HL-60/S4 treated with phorbol 12-myristate 13-acetate at 8.2 ng/mL for 4 days and 3 days (cell line): Measurements from ENCODE around the gene COL27A1.
"Not testable (repeated sequence)": the region's sequence is repeated elsewhere in the genome, so short reads cannot be mapped to it uniquely, and the experiment has no call there.

ENCODE experiments used
- in situ Hi-C: fragments of 300-500 bp; cut with MboI; formaldehyde crosslinking; loops from 2 replicates; pipeline ENCODE4 v1.15.0; 2022; ENCODE audit warnings: low sequenced_read_pairs

The COL27A1 gene

GRCh38 chr9:114180696-114181606 is 25.6 kb downstream of the COL27A1 start:
- in situ Hi-C loops: no loop called here

- in situ Hi-C loops: no loop called here
Measured at GRCh38 chr9:114181607-114182409, 26.5 kb downstream of the COL27A1 start.

- in situ Hi-C loops: no loop called here
Measured at GRCh38 chr9:114183006-114183405, 27.7 kb downstream of the COL27A1 start.

- in situ Hi-C loops: no loop called here
Measured at GRCh38 chr9:114184071-114184470, 28.7 kb downstream of the COL27A1 start.

- in situ Hi-C loops: no loop called here
Measured at GRCh38 chr9:114184866-114185265, 29.5 kb downstream of the COL27A1 start.

- in situ Hi-C loops: no loop called here
Measured at GRCh38 chr9:114185570-114186490, 30.5 kb downstream of the COL27A1 start.

- in situ Hi-C loops: no loop called here
Measured at GRCh38 chr9:114186605-114187289, 31.4 kb downstream of the COL27A1 start.

GRCh38 chr9:114187827-114188226 is 32.5 kb downstream of the COL27A1 start:
- in situ Hi-C loops: no loop called here

GRCh38 chr9:114189823-114190562 is 34.7 kb downstream of the COL27A1 start:
- in situ Hi-C loops: no loop called here

- in situ Hi-C loops: no loop called here
Measured at GRCh38 chr9:114190563-114190905, 35.2 kb downstream of the COL27A1 start.

- in situ Hi-C loops: not testable (repeated sequence)
Measured at GRCh38 chr9:114191402-114191801, 36.1 kb downstream of the COL27A1 start.

GRCh38 chr9:114192539-114192938 is 37.2 kb downstream of the COL27A1 start:
- in situ Hi-C loops: no loop called here

GRCh38 chr9:114193090-114193489 is 37.8 kb downstream of the COL27A1 start:
- in situ Hi-C loops: no loop called here

GRCh38 chr9:114196117-114196516 is 40.8 kb downstream of the COL27A1 start:
- in situ Hi-C loops: no loop called here

GRCh38 chr9:114196979-114197622 is 41.8 kb downstream of the COL27A1 start:
- in situ Hi-C loops: no loop called here

GRCh38 chr9:114198249-114199040 is 43.1 kb downstream of the COL27A1 start:
- in situ Hi-C loops: no loop called here

- in situ Hi-C loops: no loop called here
Measured at GRCh38 chr9:114200721-114201300, 45.5 kb downstream of the COL27A1 start.

GRCh38 chr9:114202396-114202795 is 47.1 kb downstream of the COL27A1 start:
- in situ Hi-C loops: no loop called here
